Measurements from ENCODE around the gene CNGA2.

CNGA2 gene

GRCh38 chrX:151698485-151698884, 36.1 kb upstream of the CNGA2 start:
- TF ChIP-seq SPI1 (IDR thresholded peaks at IDR 0.05; ENCODE audit: low read depth, low read length) (no peak), POU2F2 (IDR thresholded peaks at IDR 0.05; ENCODE audit: low read depth, low read length) (no peak), TAF1 (IDR thresholded peaks at IDR 0.05; ENCODE audit: low read depth, low read length) (no peak), POLR2A (IDR thresholded peaks at IDR 0.05; ENCODE audit: low read depth, low read length) (no peak), POLR2AphosphoS5 (IDR thresholded peaks at IDR 0.05; ENCODE audit: low read depth, low read length) (no peak), PAX5 (IDR thresholded peaks at IDR 0.05; ENCODE audit: insufficient read depth, low read length, severe bottlenecking) (no peak)
- no peak for FAIRE-seq

DNA sequence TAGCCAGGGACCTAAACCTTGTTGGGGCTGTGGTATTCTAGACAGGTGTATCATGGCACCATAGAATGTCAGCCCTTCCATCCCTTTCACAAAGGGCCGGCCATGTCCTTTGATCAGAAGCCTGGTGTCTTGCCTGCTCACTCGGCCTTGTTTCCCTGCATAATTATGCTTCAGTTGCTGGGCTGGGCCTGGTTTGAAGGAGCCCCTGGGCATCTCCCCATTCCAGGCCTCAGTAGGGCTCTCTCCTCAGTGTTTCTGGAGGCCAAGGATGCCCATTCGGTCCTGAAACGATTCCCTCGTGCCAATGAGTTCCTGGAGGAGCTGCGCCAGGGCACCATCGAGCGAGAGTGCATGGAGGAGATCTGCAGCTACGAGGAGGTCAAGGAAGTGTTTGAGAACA, 34.8 kb upstream of the CNGA2 start:
- FAIRE-seq (no peak), DNase-seq (ENCODE audit: insufficient read length, low spot score) (no peak)
- TF ChIP-seq PAX5 (IDR thresholded peaks at IDR 0.05; ENCODE audit: insufficient read depth, low read length, severe bottlenecking) (no peak), POLR2A (IDR thresholded peaks at IDR 0.05; ENCODE audit: low read depth, low read length) (no peak), POU2F2 (IDR thresholded peaks at IDR 0.05; ENCODE audit: low read depth, low read length) (no peak), POLR2AphosphoS5 (IDR thresholded peaks at IDR 0.05; ENCODE audit: low read depth, low read length) (no peak), TAF1 (IDR thresholded peaks at IDR 0.05; ENCODE audit: low read depth, low read length) (no peak), SPI1 (IDR thresholded peaks at IDR 0.05; ENCODE audit: low read depth, low read length) (no peak)

More at GRCh38 chrX:151698485-151698884, 36.1 kb upstream of the CNGA2 start:
- no peak for DNase-seq (ENCODE audit: insufficient read length, low spot score)

DNA sequence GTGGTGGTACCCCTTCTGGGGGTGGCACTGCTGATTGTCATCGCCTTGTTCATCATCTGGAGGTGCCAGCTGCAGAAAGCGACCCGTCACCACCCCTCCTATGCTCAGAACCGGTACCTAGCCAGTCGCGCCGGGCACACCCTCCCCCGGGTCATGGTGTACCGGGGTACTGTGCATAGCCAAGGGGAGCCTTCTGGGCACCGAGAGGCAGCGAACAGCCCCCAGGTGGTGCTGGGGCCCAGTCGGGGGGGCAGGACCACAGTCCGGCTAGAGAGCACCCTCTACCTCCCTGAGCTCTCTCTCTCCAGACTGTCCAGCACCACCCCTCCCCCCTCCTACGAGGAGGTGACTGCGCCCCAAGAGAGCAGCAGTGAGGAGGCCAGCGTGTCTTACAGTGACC, 34.0 kb upstream of the CNGA2 start:
- TF ChIP-seq SPI1 (IDR thresholded peaks at IDR 0.05; ENCODE audit: low read depth, low read length) (no peak), POLR2AphosphoS5 (IDR thresholded peaks at IDR 0.05; ENCODE audit: low read depth, low read length) (no peak), POLR2A (IDR thresholded peaks at IDR 0.05; ENCODE audit: low read depth, low read length) (no peak), PAX5 (IDR thresholded peaks at IDR 0.05; ENCODE audit: insufficient read depth, low read length, severe bottlenecking) (no peak), POU2F2 (IDR thresholded peaks at IDR 0.05; ENCODE audit: low read depth, low read length) (no peak), TAF1 (IDR thresholded peaks at IDR 0.05; ENCODE audit: low read depth, low read length) (no peak)
- no peak for FAIRE-seq
- no peak for DNase-seq (ENCODE audit: insufficient read length, low spot score)

GRCh38 chrX:151701071-151701470, 33.5 kb upstream of the CNGA2 start:
- DNase-seq (ENCODE audit: insufficient read length, low spot score) (no peak), FAIRE-seq (no peak)
- TF ChIP-seq SPI1 (IDR thresholded peaks at IDR 0.05; ENCODE audit: low read depth, low read length) (no peak), POLR2AphosphoS5 (IDR thresholded peaks at IDR 0.05; ENCODE audit: low read depth, low read length) (no peak), POLR2A (IDR thresholded peaks at IDR 0.05; ENCODE audit: low read depth, low read length) (no peak), PAX5 (IDR thresholded peaks at IDR 0.05; ENCODE audit: insufficient read depth, low read length, severe bottlenecking) (no peak)

- no peak for FAIRE-seq
- no peak for DNase-seq (ENCODE audit: insufficient read length, low spot score)
- TF ChIP-seq POU2F2 (IDR thresholded peaks at IDR 0.05; ENCODE audit: low read depth, low read length): no peak
These were observed 33.0 kb upstream of the CNGA2 start for GRCh38 chrX:151701531-151701930.

DNA sequence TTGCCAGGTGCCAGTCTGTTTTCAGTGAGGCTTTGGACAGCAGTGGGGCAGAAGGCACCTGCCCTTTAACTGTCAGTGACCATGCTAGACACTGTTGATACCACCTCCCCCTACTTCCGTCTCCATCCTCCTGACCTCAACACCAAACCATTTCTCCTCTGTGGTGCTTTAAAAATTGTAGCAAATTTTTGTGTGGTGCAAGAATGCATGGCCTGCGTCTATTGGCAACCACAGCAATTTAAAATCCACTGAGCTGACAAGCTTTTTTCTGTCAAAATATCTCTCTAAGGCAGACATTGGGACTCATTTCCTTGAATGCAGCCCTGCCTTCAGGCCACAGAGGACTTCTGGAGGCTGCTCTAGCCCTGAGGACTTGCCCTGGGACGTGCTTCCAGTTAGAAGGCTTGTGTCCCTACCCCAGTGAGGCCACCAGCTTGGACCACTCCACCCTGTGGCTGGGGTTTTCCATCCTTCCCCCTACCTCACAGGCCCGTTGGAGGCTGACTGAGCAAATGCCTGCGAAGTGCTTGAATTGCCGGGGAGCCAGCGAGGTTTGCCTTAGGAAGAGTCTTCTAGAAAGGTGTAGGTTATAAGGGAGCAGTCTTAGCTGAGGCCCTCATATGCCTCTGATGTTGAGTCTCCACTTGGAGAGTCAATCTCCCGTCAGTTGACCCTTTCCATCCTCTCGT, 32.4 kb upstream of the CNGA2 start:
- no peak for TF ChIP-seq PAX5 (IDR thresholded peaks at IDR 0.05; ENCODE audit: insufficient read depth, low read length, severe bottlenecking)
- no peak for TF ChIP-seq POU2F2 (IDR thresholded peaks at IDR 0.05; ENCODE audit: low read depth, low read length)
- TF ChIP-seq TAF1 (IDR thresholded peaks at IDR 0.05; ENCODE audit: low read depth, low read length): no peak
- no peak for TF ChIP-seq SPI1 (IDR thresholded peaks at IDR 0.05; ENCODE audit: low read depth, low read length)
- no peak for TF ChIP-seq POLR2A (IDR thresholded peaks at IDR 0.05; ENCODE audit: low read depth, low read length)
- TF ChIP-seq POLR2AphosphoS5 (IDR thresholded peaks at IDR 0.05; ENCODE audit: low read depth, low read length): no peak
- no peak for DNase-seq (ENCODE audit: insufficient read length, low spot score)

GRCh38 chrX:151702741-151703340, 31.7 kb upstream of the CNGA2 start:
- TF ChIP-seq SPI1 (IDR thresholded peaks at IDR 0.05; ENCODE audit: low read depth, low read length) (no peak), POLR2AphosphoS5 (IDR thresholded peaks at IDR 0.05; ENCODE audit: low read depth, low read length) (no peak), TAF1 (IDR thresholded peaks at IDR 0.05; ENCODE audit: low read depth, low read length) (no peak), POU2F2 (IDR thresholded peaks at IDR 0.05; ENCODE audit: low read depth, low read length) (no peak), POLR2A (IDR thresholded peaks at IDR 0.05; ENCODE audit: low read depth, low read length) (no peak), PAX5 (IDR thresholded peaks at IDR 0.05; ENCODE audit: insufficient read depth, low read length, severe bottlenecking) (no peak)
- DNase-seq (ENCODE audit: insufficient read length, low spot score) (no peak), FAIRE-seq (no peak)

More for the DNA sequence above, 32.4 kb upstream of the CNGA2 start:
- no peak for FAIRE-seq

- DNase-seq (ENCODE audit: insufficient read length, low spot score) (no peak), FAIRE-seq (no peak)
- no peak for TF ChIP-seq TAF1 (IDR thresholded peaks at IDR 0.05; ENCODE audit: low read depth, low read length)
- no peak for TF ChIP-seq SPI1 (IDR thresholded peaks at IDR 0.05; ENCODE audit: low read depth, low read length)
- no peak for TF ChIP-seq PAX5 (IDR thresholded peaks at IDR 0.05; ENCODE audit: insufficient read depth, low read length, severe bottlenecking)
- TF ChIP-seq POU2F2 (IDR thresholded peaks at IDR 0.05; ENCODE audit: low read depth, low read length): no peak
- no peak for TF ChIP-seq POLR2A (IDR thresholded peaks at IDR 0.05; ENCODE audit: low read depth, low read length)
- no peak for TF ChIP-seq POLR2AphosphoS5 (IDR thresholded peaks at IDR 0.05; ENCODE audit: low read depth, low read length)
These were observed 31.1 kb upstream of the CNGA2 start for GRCh38 chrX:151703487-151703886.

DNA sequence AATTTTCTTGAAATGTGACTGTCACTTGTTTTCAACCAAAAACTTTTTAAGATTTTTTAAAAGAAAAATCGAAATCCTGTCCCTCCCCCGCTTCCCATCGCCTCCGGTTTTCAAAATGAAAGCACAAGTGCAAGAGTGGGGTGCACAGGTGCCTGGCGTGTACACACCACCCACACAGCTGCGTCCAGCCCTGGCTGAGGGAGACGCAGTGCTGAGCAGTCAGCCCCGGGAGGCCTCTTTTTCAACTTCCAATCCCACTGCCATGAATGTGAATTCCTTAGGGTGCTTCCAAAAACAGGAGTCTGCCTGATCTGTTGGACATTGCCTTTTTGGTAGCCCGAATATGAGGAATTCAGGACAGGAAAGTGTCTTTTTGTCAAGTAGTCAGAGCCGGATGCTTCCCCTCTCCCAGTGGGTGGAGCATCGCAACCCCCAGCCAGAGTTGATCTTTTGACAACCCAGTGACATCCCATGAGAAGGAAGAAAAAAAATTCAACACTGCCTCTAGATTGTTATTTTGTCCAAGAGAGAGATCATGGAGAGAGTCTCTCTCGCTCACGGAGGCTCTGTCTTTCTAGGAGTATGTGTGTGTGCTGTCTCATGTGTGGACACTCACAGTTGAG, 30.4 kb upstream of the CNGA2 start:
- DNase-seq (ENCODE audit: insufficient read length, low spot score) (no peak), FAIRE-seq (no peak)
- TF ChIP-seq POLR2A (IDR thresholded peaks at IDR 0.05; ENCODE audit: low read depth, low read length) (no peak), POU2F2 (IDR thresholded peaks at IDR 0.05; ENCODE audit: low read depth, low read length) (no peak), POLR2AphosphoS5 (IDR thresholded peaks at IDR 0.05; ENCODE audit: low read depth, low read length) (no peak), SPI1 (IDR thresholded peaks at IDR 0.05; ENCODE audit: low read depth, low read length) (no peak), TAF1 (IDR thresholded peaks at IDR 0.05; ENCODE audit: low read depth, low read length) (no peak), PAX5 (IDR thresholded peaks at IDR 0.05; ENCODE audit: insufficient read depth, low read length, severe bottlenecking) (no peak)

Data from GM12891 (cell line).